NCI-H2029 treated with DMSO at 0.1 percent for 48 hours (cell line): Measurements from ENCODE around the gene CXorf49.
"Not testable (repeated sequence)": the region's sequence is repeated elsewhere in the genome, so short reads cannot be mapped to it uniquely, and the experiment has no call there.

Source experiments
- DNase-seq: peaks from one replicate; lab custom pipeline; 2025; lab: John Stamatoyannopoulos, UW

Gene CXorf49

GRCh38 chrX:71718185-71718584, at the start of gene CXorf49:
CXorf49 (minus strand) TSS chrX:71718285; CDS start chrX:71718151, 134 bp downstream.
- DNase-seq = not testable (repeated sequence)

GRCh38 chrX:71767134-71767533, 49.0 kb upstream of the CXorf49 start:
- not testable (repeated sequence) for DNase-seq

- DNase-seq = not testable (repeated sequence)
These were observed 47.5 kb upstream of the CXorf49 start for GRCh38 chrX:71765613-71766012.

- not testable (repeated sequence) for DNase-seq
These were observed 46.7 kb upstream of the CXorf49 start for GRCh38 chrX:71764832-71765231.

- DNase-seq = not testable (repeated sequence)
These were observed 45.0 kb upstream of the CXorf49 start, which contains the start of gene CXorf49B for GRCh38 chrX:71763049-71763448. CXorf49B (plus strand) TSS chrX:71763349; CDS start chrX:71763424, 75 bp downstream.

GRCh38 chrX:71760688-71761281, 42.7 kb upstream of the CXorf49 start:
- not testable (repeated sequence) for DNase-seq

- DNase-seq = not testable (repeated sequence)
These were observed 2.3 kb upstream of the CXorf49 start for GRCh38 chrX:71720289-71720886.

- DNase-seq = not testable (repeated sequence)
These were observed 1.1 kb upstream of the CXorf49 start for GRCh38 chrX:71719195-71719594.

- not testable (repeated sequence) for DNase-seq
These were observed 1.8 kb downstream of the CXorf49 start for GRCh38 chrX:71716323-71716722.

- not testable (repeated sequence) for DNase-seq
These were observed 2.5 kb downstream of the CXorf49 start for GRCh38 chrX:71715551-71715950.

- DNase-seq = not testable (repeated sequence)
These were observed 4.0 kb downstream of the CXorf49 start for GRCh38 chrX:71714064-71714463.

GRCh38 chrX:71702853-71703252, 15.2 kb downstream of the CXorf49 start:
- not testable (repeated sequence) for DNase-seq

- DNase-seq = not testable (repeated sequence)
These were observed 19.1 kb downstream of the CXorf49 start for GRCh38 chrX:71699023-71699344.

- not testable (repeated sequence) for DNase-seq
These were observed 19.6 kb downstream of the CXorf49 start for GRCh38 chrX:71698299-71699022.

- not testable (repeated sequence) for DNase-seq
These were observed 20.4 kb downstream of the CXorf49 start for GRCh38 chrX:71697466-71698298.

GRCh38 chrX:71696641-71697465, 21.2 kb downstream of the CXorf49 start:
- DNase-seq = not testable (repeated sequence)

GRCh38 chrX:71679575-71680207, 38.4 kb downstream of the CXorf49 start:
- no peak for DNase-seq

GRCh38 chrX:71677195-71677594, 40.9 kb downstream of the CXorf49 start:
- not testable (repeated sequence) for DNase-seq

GRCh38 chrX:71676068-71676795, 41.9 kb downstream of the CXorf49 start:
- DNase-seq = not testable (repeated sequence)

GRCh38 chrX:71675636-71676035, 42.4 kb downstream of the CXorf49 start:
- DNase-seq = not testable (repeated sequence)
